Measurements from ENCODE around the gene KDSR.
A peak's percentile ranks its signal among the peaks of the same experiment; 100 is the strongest.
"Not testable (repeated sequence)": the region's sequence is repeated elsewhere in the genome, so short reads cannot be mapped to it uniquely, and the experiment has no call there.

Gene KDSR

DNA sequence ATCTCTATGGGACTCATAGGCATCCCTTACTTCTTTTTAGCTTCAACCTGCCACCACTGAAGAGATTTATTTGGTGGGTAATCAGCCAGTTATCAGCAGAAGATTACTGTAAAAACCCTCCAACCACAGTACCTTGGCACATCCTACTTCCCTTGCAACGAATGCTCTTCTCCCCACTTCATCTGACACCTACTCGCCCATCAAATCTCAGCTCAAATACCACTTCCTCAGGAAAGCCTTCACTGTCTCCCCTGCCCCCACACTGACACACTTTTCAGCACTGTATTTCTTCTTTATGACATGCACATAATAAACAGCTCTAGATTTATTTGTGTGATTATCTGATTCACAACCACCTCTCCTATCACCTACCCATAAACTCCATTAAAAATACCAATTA, 3.1 kb downstream of the KDSR start:
- peak in 1 of 2 experiments; percentile 4 for DNase-seq

DNA sequence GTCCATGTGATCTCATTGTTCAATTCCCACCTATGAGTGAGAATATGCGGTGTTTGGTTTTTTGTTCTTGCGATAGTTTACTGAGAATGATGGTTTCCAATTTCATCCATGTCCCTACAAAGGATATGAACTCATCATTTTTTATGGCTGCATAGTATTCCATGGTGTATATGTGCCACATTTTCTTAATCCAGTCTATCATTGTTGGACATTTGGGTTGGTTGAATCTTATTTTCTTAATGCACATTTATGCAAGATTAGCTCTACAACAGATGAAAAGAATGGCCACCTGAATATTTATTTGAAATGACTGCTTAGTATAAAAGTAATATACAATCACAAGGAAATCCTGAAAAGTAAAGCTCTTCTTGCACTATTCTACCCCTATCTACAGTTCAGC, 3.6 kb downstream of the KDSR start:
- DNase-seq: not testable (repeated sequence)

DNA sequence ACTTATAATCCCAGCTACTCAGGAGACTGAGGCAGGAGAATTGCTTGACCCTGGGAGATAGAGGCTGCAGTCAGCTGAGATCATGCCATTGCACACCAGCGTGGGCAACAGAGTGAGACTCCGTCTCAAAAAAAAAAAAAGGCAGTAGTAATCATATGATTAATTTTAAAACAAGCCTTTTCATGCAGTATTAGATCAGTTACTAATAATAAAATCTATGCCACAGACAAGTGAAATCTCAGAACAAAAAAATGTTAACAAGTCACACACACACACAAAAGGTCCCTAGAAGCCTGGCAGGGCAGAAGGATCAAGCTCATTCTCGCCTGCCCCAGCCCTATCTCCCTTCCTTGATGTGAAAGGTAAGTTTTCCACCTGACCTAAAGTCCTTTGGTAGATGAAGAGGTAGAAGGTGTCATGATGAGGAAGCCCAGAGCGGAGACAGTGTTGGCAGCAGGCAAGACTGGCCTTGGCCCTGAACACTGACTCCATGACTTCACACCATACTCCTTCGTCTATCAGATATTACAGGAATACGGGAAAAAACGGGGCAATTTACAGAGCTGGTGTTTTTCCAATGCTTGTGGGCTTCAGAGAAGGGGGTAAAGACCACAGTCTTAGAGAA, 10.6 kb downstream of the KDSR start:
- DNase-seq: no peak

DNA sequence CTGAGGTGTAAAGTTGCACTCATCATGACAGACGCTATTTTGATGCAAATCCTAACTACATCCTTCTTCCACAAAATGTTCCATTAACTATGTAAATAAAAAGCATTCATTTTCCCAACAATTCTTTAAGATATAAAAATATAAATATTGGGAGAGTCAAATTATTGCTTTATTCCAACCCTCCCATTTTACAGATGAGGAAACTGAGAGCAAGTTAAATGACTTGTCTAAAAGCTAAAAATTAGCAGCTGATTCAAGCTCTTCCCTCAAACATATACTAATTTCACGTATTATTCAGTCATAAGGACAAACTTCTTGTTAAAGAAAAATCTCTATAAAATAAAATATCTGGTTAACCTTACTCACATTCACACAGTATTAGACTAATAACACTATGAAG, 16.8 kb downstream of the KDSR start:
- no peak for DNase-seq

DNA sequence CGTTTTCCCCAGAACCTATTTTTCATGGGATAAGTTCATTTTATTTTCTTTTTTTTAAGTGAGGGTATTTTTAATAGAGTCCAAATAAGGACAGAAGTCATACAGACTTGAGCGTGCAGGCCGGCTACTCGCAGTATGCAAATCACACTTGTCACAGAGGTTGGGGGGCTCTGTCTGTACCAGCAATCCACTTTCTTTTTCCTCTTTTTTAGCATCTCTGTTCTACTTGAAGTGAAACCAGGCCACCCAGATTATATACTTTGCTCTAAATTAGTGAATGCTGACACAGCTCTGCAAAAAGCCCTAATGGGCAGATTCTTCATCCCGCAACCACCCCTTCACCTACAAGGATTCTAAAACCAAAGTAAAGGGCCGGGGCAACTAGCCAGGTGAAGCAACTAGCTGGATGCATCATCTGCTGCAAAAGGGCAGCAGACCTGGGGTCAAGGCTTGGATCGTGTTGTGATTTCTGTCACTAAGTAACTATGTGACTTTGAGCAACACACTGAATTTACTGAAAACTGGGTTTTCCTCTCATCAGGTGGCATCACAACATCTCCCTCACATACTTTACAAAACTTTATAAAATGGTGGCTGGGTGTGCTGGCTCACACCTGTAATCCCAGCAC, 18.4 kb downstream of the KDSR start:
- DNase-seq: no peak

DNA sequence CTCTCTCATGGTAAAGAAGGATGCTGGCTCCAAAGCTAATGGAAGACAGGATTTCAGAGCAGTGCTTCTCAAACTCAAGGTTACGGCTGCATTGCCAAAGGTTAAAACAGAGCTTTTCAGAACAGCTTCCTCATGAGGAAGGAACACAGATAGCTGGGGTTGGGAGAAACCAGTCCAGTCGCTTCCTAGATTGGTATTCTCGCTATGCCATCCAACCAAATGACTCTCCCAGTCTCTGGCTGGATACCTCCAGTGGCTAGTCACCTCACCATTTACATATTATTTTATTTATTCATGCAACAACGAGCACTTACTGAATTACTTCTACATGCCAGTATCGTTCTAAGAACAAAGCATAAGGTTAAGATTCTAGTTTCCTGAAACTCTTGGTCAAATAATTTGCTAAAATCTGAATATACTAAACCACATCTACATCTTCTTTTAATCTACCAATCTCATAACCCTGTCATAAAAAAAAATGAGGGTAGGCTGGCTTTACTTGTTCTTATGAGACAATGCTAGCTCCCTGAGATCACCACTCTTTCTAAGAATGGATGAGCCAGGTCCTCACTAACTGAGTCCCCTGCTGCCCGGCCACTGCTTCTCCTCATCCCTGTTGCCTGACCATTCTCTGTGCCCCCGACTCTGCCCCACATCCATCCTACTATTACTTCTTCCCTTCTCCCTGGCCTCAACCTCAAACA, 20.4 kb downstream of the KDSR start:
- DNase-seq: no peak

DNA sequence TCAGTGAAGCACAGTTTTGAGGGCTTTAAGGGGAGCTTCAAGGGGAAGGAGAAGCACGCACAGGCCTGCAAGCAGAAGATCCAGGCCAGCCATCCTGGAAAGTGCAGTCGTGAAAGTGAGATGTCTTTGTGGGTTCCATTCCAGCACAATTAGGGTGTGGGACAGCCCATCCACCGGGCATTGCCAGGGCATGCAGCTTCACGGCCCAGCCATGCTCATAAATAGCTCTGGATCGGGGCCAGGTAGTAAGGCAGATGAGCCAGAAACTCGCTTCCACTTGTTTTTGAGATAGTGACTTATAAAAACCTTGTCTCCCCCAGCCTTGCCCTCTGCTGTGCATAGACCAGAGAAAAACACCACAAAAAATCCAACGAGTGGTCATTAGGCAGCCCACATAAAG, 21.0 kb downstream of the KDSR start:
- DNase-seq: no peak

DNA sequence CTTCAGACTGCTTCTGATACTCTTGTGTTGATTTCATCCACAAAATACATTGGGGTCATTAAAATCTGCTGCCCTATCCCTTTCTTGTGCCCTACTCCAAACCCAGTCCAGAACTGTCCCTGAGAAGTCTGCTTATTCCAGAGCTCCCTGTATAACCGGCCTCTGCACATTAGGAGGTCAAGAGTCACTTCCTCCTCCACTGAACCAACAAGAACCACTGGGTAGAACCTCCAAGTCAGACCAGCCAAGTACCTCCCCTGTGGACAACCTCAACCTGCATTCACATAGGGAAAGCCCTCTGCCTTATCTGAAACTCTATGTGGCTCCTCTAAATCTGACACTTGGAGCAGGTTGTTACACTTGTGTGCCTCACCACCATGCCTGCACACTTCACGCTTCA, 22.1 kb downstream of the KDSR start:
- no peak for DNase-seq

DNA sequence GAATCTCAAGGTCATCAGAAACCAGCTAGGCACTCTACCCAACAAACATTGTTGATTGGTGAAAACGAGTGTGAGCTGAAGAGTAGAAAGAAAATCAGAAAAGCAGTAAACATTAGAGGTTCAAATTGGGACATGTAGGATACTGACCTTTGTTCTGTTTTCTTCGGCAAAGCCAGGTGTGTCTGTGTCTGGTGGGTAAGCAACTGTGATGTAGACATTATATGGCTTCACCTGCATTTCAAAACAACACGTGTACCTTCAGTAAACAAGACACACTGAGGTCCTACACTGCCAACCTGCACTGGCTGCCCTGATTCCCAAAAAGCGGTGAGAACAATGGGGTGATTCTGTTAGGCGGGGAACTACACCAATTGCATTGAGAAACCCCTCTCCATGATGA, 22.7 kb downstream of the KDSR start:
- no peak for DNase-seq

DNA sequence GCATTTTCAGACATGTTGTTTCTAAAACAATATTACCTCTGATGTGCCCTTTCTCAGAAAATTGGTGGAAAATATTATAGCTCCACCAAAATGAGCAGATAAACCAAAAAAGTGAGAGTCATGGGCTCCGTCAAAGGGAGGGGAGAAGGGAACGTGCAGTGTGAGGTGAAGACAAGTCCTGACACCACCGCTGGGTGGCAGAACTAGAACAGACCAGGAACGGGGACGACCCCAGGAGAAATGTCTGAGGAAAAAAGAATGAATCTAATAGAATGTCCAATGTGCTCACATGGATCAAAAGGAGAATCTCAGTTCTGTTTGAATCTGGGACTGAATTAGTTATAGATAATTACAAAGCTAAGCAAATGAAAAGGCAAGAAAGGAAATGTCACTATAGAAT, 24.8 kb downstream of the KDSR start:
- DNase-seq: peak; percentile 78 to 79

DNA sequence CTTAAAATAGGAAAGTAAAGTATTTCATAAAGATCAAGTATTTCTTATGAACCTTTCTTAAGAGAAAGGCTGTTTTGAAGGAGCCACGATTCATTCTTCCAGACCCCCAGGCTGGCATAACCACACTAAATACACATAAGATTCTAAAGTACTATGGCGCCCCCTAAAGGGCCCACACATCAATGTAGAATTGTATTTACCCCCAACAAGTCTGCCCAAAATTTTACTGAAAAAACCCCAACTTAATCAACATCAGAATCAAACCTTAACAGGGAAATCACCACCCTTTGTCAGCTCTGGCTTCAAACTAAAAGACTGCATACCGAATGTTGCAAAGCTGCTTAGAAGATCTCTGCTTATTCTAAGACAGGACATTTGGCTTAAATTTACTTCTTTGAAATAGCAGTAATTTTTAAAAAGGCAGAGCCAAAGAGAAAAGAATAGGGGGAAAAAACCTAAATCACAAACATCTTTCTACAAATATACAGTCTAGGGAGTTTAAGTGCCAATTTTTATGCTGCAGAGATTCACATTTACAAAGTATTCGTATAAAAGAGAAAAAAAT, 27.0 kb downstream of the KDSR start:
- DNase-seq: peak; percentile 71 to 90

DNA sequence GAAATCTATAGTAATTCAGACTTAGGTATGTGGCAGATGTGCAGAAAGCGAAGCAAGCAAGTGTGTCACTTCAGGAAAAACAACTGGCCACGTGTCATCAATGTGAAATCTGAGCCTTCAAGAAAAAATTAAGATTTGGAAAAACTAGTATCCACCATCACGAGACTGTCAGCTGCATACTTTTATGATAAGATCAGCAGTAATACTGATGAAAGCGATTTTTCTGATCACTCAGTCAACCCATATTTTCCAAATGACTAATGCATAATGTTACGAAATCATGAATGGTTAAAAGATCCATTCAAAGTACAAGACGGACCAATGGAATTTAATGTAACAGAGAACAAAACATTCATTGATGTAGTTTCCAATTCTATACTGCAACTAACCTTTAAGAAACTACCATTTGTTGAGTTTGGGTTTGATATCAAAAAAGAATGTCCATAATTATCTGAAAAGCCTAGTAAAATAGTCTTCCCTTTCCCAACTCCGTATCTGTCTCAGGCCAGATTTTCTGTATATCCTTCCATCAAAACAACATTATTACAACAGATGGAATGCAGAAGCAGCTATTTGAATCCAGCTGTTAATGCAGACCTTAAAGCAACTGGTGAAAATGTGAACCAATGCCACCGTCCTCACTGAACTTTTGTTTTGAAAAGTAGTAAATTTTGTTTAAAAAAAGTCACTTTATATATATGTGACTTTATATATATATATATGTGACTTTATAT, 30.5 kb downstream of the KDSR start:
- no peak for DNase-seq

DNA sequence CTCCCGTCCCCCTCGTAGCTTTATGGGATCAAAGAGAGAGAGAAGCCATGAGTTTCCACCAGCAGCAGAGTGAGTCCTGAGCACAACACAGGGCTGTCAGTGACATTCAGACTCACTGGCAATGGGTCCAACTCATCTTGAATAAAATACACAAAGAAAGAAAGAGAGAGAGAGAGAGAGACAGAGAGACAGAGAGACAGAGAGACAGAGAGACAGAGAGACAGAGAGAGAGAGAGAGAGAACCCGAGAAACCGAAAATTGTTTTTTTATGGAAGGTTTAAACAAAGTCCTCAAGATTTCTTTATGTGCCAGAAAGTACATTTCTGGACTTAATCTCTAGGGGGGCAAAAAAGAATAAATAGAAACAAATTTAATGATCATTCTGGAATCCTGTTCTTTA, 35.9 kb downstream of the KDSR start:
- no peak for DNase-seq

DNA sequence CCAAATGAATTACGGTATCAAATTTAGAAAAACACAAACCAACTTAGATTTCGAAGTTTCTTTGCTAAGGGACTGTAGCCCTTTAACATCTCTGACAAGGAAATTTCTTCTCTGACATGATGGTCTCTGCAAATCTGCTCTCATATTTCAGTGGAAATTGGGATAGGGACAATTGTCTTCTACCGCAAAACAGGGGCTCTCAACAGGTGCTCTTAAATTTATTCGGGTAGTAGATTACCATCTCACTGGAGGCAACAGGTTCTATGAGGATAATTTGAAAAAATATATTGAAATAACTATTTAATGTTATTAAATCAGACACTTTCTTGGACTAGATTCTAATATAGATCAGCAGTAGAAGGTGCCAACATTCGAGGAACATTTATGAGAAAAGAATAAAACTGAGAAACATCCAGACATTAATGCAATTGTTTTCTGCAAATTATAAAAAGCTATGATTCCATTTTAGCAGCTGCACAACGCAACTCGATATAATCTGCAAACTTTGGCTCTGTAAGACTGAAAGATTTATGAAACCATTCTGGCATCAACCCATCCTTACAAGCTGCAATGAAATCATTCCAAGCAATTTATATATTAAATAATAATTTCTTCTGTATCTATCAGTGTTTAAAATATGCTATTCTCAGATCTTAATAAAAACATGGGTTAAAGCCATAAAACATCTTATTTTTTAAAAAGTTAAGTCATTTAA, 37.4 kb downstream of the KDSR start:
- DNase-seq: no peak

DNA sequence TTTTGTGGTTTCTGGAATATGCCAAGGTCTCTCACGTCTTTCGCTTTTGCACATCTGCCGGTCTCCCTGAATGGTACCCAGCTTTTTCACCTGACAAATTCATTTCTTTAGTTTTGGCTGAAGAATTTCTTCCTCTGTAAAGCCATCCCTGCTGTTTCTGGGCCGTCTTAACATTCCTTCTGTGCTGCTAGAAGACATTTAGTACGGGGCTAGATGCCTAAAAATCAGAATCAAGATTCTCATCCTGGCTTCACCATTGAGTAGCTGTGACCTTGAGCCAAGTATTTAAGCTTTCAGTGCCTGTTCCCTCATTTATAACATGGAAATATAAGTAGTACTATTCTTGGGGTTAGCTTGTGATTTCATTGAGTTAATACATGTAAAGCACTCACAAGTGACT, 41.0 kb downstream of the KDSR start:
- DNase-seq: no peak

DNA sequence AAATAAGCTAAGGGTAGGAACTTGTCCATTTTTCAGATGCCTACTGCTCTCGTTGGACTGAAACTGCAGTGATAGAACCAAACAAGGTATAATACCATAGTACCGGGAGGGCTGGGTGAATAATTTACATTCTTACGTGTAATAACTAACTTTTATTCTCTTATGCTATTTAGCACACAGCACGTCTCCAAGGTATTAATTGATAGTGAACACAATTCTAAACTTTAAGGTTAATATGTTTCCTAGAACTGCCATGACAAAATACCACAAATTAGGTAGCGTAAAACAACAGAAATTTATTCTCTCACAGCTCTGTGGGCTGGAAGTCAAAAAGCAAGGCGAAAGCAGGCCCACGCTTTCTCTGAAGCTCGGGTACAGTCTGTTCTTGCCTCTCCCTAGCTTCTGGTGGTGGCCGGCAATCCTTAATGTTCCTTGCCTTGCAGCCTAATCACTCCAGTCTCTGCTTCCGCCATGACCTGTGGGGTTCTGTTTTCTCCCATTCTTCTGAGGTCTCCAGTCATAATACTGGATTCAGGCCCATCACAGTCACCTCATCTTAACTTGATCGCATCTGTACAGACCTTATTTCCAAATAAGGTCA, 41.8 kb downstream of the KDSR start:
- no peak for DNase-seq

DNA sequence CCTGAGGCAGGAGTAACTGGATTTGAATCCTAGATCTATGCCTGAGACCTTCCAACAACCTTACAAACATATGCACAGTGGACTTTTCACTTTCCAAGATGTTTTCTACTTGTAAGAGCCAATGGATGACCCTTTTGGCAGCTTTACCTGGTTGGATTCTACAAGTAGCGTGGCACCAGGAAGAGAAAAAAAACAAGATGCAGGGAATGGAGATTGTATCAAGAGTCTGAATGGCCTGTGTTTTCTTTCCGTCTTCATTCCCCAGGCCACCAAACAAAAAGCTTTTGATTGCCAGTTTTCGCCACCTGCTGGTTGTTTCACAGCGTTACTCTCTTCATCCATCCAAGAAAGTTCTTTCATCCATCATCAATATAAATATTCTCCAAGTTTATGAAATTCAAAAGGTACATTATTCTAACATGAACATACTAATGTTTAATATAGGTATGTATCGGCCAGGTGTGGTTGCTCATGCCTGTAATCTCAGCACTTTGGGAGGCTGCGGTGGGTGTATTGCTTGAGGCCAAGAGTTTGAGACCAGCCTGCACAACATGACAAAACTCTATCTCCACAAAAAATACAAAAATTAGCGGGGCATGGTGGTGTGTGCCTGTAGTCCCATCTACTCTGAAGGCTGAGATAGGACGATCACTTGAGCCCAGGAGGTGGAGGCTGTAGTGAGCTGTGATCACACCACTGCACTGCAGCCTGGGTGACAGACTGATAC, 43.9 kb downstream of the KDSR start:
- peak; percentile 92 to 94 for DNase-seq

DNA sequence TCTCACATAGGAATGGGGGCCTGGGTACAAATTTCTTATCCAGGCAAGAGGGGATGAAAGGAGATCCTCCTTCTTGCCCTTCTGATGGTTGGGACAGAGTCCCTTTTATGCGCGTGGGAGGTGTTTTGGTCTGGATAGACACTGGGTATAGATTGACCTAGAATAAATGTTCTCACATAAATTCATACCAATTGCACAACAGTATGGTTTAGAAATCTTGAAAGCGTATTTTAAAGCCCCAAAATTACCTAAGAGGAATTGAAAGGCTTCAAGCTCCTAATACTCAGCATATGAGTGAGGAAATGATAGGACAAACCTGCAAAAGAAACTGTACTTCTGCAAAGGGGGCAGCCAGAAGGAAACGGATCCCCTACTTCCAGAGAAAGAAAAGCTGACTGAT, 44.8 kb downstream of the KDSR start:
- no peak for DNase-seq

DNA sequence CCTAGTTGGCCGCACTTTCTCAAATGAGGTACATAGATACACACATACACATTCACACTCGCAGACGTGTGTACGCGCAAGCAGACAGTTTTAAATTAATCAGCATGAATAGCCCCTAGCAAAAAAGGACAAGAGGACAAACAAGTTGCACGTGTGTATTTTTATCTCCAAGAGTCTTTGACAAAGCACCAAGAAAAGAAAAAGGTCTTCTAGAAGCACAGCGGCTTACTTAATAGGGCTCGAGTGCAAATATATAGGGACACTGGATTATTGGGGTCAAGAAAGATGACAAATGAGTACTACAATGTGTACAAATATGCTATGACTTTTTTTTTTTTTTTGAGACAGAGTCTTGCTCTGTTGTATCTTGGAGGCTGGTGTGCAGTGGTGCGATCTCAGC, 45.7 kb downstream of the KDSR start:
- DNase-seq: no peak

DNA sequence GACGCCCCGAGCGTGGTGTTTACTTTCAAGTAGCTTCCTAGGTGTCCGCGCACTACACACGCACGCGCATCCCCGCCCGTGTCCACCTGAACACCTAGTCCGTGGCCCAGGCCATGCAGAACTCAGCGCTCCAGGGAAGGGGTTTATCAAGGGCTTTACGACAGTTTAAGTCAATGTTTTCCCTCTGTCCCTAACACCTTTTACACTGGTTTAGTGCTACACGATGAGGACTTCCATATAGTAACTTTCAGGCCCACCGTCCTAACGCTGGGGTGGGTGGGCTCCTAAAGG, 46.1 kb downstream of the KDSR start:
- peak in 1 of 2 experiments; percentile 60 for DNase-seq

DNA sequence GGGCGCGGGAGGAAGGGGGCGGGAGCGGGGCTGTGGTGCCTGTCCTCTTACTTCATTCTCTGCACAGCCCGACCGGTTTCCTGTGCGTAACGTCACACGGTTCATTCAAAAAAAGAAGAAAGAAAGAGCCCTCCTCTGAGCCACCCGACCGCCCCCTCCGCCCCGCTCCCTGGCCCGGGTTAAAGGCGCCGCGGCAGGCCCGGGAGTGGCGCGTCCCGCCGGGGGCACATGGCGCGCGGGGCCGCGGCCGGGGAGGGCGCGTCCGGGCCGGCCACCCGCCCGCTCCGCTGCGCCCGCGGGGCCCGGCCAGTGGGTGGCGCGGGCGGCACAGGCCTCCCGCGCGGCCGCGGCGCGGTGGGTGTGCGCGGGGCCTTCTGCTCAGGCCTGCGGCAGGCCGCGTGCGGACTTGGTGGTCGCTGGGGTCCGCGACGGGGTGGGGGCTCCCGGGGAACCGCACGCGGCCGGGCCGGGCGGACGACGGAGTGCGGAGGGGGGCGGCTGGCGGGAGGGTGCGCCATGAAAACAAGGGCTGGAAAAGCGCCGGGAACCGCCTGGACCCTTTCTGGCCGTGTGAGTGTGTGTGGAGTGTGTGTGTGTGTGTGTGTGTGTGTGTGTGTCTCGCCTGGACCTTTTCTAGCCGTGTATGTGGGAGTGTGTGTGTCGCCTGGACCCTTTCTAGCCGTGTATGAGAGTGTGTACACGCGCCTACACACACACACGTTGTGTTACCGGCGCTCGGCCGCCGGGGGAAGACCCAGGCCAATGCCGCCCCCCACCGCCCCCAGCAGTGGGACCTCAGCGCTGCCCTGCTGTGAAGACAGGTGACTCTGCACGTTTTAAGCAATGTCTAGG, 46.7 kb downstream of the KDSR start:
- DNase-seq: peak; percentile 90 to 92
